ENCODE measurements around the gene APOBEC3A.

GRCh38 chr22:38966942-38967341 lies 9.5 kb downstream of the APOBEC3A start:
- TF ChIP-seq EZH2 (IDR thresholded peaks at IDR 0.05; ENCODE audit: low read depth, low read length, severe bottlenecking), result no peak
- no peak for TF ChIP-seq CTCF (IDR thresholded peaks at IDR 0.05; ENCODE audit: control extremely low read depth in 1 of 3, insufficient read depth in 1 of 3, low read depth in 1 of 3, low read length in 3 of 3)
- TF ChIP-seq GABPA (IDR thresholded peaks at IDR 0.05; ENCODE audit: borderline replicate concordance, insufficient read depth, low read length), result no peak
- no peak for TF ChIP-seq TBP (IDR thresholded peaks at IDR 0.05; ENCODE audit: low read depth, low read length)
- no peak for TF ChIP-seq CEBPB (IDR thresholded peaks at IDR 0.05; ENCODE audit: low read depth, low read length)
- no peak for TF ChIP-seq SRF (IDR thresholded peaks at IDR 0.05; ENCODE audit: low read depth, low read length)
- no peak for TF ChIP-seq POLR2AphosphoS5 (IDR thresholded peaks at IDR 0.05; ENCODE audit: low read depth, low read length)
